Activated CD4-positive, alpha-beta T cell treated with anti-CD3 and anti-CD28 coated beads for 36 hours (primary cell): ENCODE measurements around the gene FDX2. TPM values are rescaled to one million over a fixed set of nuclear protein-coding genes. Genes with fewer than 3 reads are reported as not detected.

Experiments used
- ATAC-seq: fragments of 200-7000 bp; cut with Tn5 transposase; one replicate; pipeline ENCODE4 v1.10.0; 2021; ENCODE audit warnings: mild to moderate bottlenecking, moderate library complexity
- CTCF ChIA-PET: fragments of 350-600 bp; sonication (Branson Sonifier 250); formaldehyde crosslinking; loops from one replicate; lab custom pipeline; 2021; ENCODE audit warnings: antibody characterized with exemption; lab: Charles Lee
- POLR2A ChIA-PET: fragments of 350-600 bp; sonication (Branson Sonifier 250); formaldehyde crosslinking; loops from one replicate; lab custom pipeline; 2021; ENCODE audit warnings: antibody characterized with exemption, inconsistent platforms; lab: Charles Lee
- DNase-seq: peaks from one replicate; pipeline ENCODE4 v3.0.0-alpha.2; 2020
- H3K27ac Mint-ChIP-seq: one replicate; pipeline ENCODE4 v1.8.0; 2021; ENCODE audit warnings: mixed read lengths
- H3K27me3 Mint-ChIP-seq: one replicate; pipeline ENCODE4 v1.8.0; 2021; ENCODE audit warnings: mixed read lengths
- H3K36me3 Mint-ChIP-seq: one replicate; pipeline ENCODE4 v1.8.0; 2021; ENCODE audit warnings: low read depth, mixed read lengths
- H3K4me1 Mint-ChIP-seq: one replicate; pipeline ENCODE4 v1.8.0; 2021; ENCODE audit warnings: mixed read lengths
- H3K4me3 Mint-ChIP-seq: one replicate; pipeline ENCODE4 v1.8.0; 2021; ENCODE audit warnings: mild to moderate bottlenecking, moderate library complexity, mixed read lengths
- H3K9me3 Mint-ChIP-seq: one replicate; pipeline ENCODE4 v1.8.0; 2021; ENCODE audit warnings: low read depth, mixed read lengths
- intact Hi-C, 2 experiments: fragments of 100-400 bp; cut with DNase I in 1 of 2; cut with micrococcal nuclease in 1 of 2; formaldehyde crosslinking; loops; one replicate each; pipeline versions ENCODE4 v1.14.2 to v1.15.1; 2022 to 2024; cut with DNase I, micrococcal nuclease
- total RNA-seq, 2 experiments: library from RNA; stranded (reverse); gene quantifications; one replicate each; pipeline ENCODE4 v1.2.3, GENCODE V29; 2021

The FDX2 gene
- total RNA-seq, 2 experiments from 2014 or later, result 11.7 to 13.3 TPM

DNA sequence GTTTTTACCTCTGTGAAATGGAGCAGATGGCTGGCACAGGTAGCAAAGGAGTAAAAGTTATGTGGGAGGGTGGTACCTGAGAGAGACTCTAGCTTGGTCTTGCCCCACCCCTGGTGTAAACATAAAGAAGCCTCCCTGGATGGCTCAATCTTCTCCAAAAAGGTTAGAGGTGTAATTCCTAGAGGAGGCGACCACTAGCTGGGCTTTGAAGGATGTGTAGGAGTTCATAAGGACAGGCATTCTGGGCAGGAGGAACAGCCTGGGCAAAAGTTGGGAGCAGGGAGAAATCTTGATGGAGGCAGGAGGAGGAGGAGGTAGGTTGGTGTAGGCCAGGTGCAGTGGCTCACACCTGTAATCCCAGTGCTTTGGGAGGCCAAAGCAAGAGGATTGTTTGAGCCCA lies 36.9 kb downstream of the FDX2 start:
- no peak for DNase-seq
- no peak overlapping the region for H3K4me3 Mint-ChIP-seq
- H3K27me3 Mint-ChIP-seq, result no peaks in the 10 kb centered on the region
- intact Hi-C loops, result no loop called here
- ATAC-seq, result no peak
- no peaks in the 10 kb centered on the region for H3K9me3 Mint-ChIP-seq
- no peak overlapping the region for H3K27ac Mint-ChIP-seq
- peaks cover 40% of the 10 kb centered on the region for H3K36me3 Mint-ChIP-seq
- CTCF ChIA-PET, result interaction anchor here (0.6 to 3.4 kb wide), 6 partner anchors 9 to 1957 kb away, joined by 3 to 14 read pairs (median 3); partner anchors contain the start of genes ICAM1 and RPS28
- POLR2A ChIA-PET, result no interaction called here
- H3K4me1 Mint-ChIP-seq, result peaks cover 8% of the 10 kb centered on the region

DNA sequence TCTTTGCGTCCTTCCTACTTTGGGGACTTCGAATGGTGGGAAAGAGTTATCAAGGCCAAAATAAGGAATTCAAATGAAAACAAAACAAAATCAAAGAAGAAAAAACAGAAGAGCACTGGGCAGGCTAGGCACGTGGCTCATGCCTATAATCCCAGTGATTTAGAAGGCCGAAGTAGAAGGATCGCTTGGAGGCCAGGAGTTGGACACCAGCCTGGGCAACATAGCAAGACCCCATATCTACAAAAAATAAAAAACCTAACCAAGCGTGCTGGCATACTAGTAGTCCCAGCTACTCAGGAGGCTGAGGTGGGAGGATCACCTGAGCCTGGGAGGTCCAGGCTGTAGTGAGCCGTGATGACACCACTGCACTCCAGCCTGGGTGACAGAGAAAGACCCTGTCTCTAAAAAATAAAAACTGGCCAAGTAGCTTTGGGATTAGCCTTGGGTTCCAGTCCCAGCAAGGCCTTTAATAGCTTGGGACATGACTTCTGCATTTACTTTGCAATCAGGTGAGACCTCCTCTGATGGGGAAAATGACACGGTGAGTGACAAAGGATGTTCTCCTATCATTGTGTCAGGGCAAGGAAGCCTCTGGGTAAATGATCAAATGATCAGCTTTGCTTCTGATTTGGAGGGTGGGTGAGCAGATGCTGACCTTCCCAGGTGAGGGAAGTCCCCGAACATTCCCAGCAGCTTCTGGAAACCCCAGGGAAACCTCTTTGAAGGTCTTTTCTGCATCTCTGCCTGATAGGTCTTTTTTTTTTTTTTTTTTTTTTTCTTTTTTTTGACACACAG lies 37.8 kb downstream of the FDX2 start:
- intact Hi-C loops, result no loop called here
- Mint-ChIP-seq H3K36me3 (peaks cover 33% of the 10 kb centered on the region), H3K27me3 (no peaks in the 10 kb centered on the region), H3K4me3 (no peak overlapping the region), H3K27ac (no peak overlapping the region), H3K4me1 (peaks cover 9% of the 10 kb centered on the region), H3K9me3 (no peaks in the 10 kb centered on the region)
- ChIA-PET POLR2A (no interaction called here), CTCF (interaction anchor here (1.1 to 3.4 kb wide), 4 partner anchors 8 to 133 kb away, joined by 3 to 14 read pairs (median 3); partner anchors contain the start of gene ICAM1)
- ATAC-seq (no peak), DNase-seq (no peak)

DNA sequence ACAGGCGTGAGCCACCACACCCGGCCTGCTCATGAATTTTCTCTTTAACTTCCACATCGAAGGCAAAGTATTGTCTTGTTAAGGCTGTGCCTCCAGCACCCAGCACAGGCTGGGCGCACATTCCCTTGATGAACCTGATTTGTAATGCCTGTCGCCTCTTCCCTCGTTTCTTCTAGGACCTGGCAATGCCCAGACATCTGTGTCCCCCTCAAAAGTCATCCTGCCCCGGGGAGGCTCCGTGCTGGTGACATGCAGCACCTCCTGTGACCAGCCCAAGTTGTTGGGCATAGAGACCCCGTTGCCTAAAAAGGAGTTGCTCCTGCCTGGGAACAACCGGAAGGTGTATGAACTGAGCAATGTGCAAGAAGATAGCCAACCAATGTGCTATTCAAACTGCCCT lies 41.2 kb downstream of the FDX2 start:
- Mint-ChIP-seq H3K4me1 (peaks cover 36% of the 10 kb centered on the region), H3K27ac (peak overlapping the region; percentile 13), H3K9me3 (no peaks in the 10 kb centered on the region), H3K36me3 (peaks cover 38% of the 10 kb centered on the region), H3K4me3 (no peak overlapping the region), H3K27me3 (no peaks in the 10 kb centered on the region)
- ATAC-seq (no peak), DNase-seq (no peak)
- ChIA-PET CTCF (interaction anchor here (0.6 to 1.2 kb wide), 4 partner anchors 11 to 142 kb away, joined by 3 to 7 read pairs (median 4); no protein-coding TSS in a partner anchor), POLR2A (interaction anchor here (0.8 kb wide), 1 partner anchor 44 kb away, joined by 7 read pairs; no protein-coding TSS in a partner anchor)
- intact Hi-C loops, result no loop called here

DNA sequence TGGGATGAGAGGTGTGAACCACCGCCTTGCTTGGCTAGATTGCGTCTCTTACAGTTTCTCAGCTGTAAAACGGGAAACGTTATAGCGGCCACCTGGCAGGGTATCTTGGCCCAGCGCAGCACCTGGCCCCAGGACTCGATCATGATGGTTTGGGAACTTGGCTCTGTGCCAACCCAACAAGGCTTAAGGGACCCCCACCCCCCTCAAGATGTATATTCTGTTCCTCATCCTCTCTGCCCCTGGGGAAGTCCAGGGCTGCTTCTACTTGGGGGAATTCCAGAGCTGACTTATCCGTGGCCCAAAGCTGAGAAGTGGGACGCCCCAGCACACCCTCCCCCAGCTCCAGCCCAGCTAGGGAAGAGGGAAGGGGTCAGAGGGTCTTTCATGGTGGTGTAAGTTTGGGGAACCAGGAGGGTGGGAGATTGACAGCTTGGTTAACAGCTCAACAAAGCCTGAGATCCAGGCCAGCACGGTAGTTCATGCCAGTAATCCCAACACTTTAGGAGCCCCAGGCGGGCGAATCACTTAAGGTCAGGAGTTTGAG lies 44.2 kb downstream of the FDX2 start:
- ChIA-PET POLR2A (interaction anchor here (0.5 to 3.5 kb wide), 10 partner anchors 11 to 564 kb away, joined by 3 to 53 read pairs (median 8); partner anchors contain the start of genes ICAM4, ICAM5, RAVER1 and TMED1), CTCF (interaction anchor here (0.6 to 9.2 kb wide), 20 partner anchors 8 to 428 kb away, joined by 3 to 165 read pairs (median 6); partner anchors contain the start of genes ICAM4, ICAM5, RAVER1 and TYK2)
- ATAC-seq, result peak; percentile 22
- Mint-ChIP-seq H3K4me1 (peaks cover 37% of the 10 kb centered on the region), H3K4me3 (peak overlapping the region; percentile 80), H3K9me3 (no peaks in the 10 kb centered on the region), H3K36me3 (peaks cover 22% of the 10 kb centered on the region), H3K27ac (peak overlapping the region; percentile 91), H3K27me3 (no peaks in the 10 kb centered on the region)
- DNase-seq, result peak; percentile 55
- intact Hi-C loops, result loop anchor here (1.0 to 2.0 kb wide), 4 partner anchors 17 to 109 kb away; partner anchors contain the start of genes TYK2 (in 2 of the 2), ICAM3 (in 1 of the 2), ICAM5 (in 1 of the 2) and RAVER1 (in 1 of the 2)

DNA sequence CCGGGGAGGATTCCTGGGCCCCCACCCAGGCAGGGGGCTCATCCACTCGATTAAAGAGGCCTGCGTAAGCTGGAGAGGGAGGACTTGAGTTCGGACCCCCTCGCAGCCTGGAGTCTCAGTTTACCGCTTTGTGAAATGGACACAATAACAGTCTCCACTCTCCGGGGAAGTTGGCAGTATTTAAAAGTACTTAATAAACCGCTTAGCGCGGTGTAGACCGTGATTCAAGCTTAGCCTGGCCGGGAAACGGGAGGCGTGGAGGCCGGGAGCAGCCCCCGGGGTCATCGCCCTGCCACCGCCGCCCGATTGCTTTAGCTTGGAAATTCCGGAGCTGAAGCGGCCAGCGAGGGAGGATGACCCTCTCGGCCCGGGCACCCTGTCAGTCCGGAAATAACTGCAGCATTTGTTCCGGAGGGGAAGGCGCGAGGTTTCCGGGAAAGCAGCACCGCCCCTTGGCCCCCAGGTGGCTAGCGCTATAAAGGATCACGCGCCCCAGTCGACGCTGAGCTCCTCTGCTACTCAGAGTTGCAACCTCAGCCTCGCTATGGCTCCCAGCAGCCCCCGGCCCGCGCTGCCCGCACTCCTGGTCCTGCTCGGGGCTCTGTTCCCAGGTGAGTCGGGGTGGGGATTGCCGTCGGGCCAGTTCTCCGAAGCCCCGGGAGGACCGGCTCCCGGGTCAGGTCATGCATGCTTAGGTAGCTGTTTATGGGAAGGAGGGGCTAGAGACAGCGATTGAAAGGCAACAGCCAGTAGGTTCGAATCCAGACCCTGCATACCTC lies 45.0 kb downstream of the FDX2 start, which contains the start of gene ICAM1:
ICAM1 (plus strand) TSS at position 505 of the 779 bp plus-strand sequence; CDS start at position 545, 40 bp downstream.
- ChIA-PET CTCF (interaction anchor here (0.6 to 9.2 kb wide), 25 partner anchors 9 to 429 kb away, joined by 3 to 165 read pairs (median 5); partner anchors contain the start of genes ICAM4, ICAM5, RAVER1 and TYK2), POLR2A (interaction anchor here (0.6 to 3.5 kb wide), 15 partner anchors 10 to 1913 kb away, joined by 3 to 53 read pairs (median 4); partner anchors contain the start of genes CDC37, DNMT1, ICAM4 and ICAM5)
- peak; percentile 89 for DNase-seq
- H3K4me1 Mint-ChIP-seq, result peaks cover 37% of the 10 kb centered on the region
- peak within 1 kb of the TSS; percentile 91 for H3K27ac Mint-ChIP-seq
- no peaks in the 10 kb centered on the region for H3K27me3 Mint-ChIP-seq
- peaks cover 22% of the 10 kb centered on the region for H3K36me3 Mint-ChIP-seq
- intact Hi-C loops, result loop anchor here (1.0 to 2.0 kb wide), 6 partner anchors 18 to 132 kb away; partner anchors contain the start of genes ICAM5 (in 2 of the 2), TYK2 (in 2 of the 2), CDC37 (in 1 of the 2) and ICAM3 (in 1 of the 2)
- H3K9me3 Mint-ChIP-seq, result no peaks in the 10 kb centered on the region
- peak within 1 kb of the TSS; percentile 80 for H3K4me3 Mint-ChIP-seq
- ATAC-seq, result peak; percentile 59

DNA sequence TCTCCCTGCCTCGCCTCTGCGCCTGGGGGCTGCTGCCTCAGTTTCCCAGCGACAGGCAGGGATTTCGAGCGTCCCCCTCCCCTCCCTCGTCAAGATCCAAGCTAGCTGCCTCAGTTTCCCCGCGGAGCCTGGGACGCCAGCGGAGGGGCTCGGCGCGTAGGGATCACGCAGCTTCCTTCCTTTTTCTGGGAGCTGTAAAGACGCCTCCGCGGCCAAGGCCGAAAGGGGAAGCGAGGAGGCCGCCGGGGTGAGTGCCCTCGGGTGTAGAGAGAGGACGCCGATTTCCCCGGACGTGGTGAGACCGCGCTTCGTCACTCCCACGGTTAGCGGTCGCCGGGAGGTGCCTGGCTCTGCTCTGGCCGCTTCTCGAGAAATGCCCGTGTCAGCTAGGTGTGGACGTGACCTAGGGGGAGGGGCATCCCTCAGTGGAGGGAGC lies 45.6 kb downstream of the FDX2 start:
- ChIA-PET POLR2A (interaction anchor here (0.6 to 3.5 kb wide), 11 partner anchors 10 to 1912 kb away, joined by 3 to 53 read pairs (median 7); partner anchors contain the start of genes CDC37, DNMT1, ICAM4 and ICAM5), CTCF (interaction anchor here (0.6 to 9.2 kb wide), 21 partner anchors 9 to 213 kb away, joined by 3 to 165 read pairs (median 6); partner anchors contain the start of genes ICAM4, ICAM5 and TYK2)
- peaks cover 20% of the 10 kb centered on the region for H3K36me3 Mint-ChIP-seq
- intact Hi-C loops, result loop anchor here (1.0 to 2.0 kb wide), 5 partner anchors 19 to 133 kb away; partner anchors contain the start of genes ICAM5 (in 2 of the 2), TYK2 (in 2 of the 2), CDC37 (in 1 of the 2) and ICAM3 (in 1 of the 2)
- ATAC-seq, result peak; percentile 54
- H3K4me1 Mint-ChIP-seq, result peaks cover 37% of the 10 kb centered on the region
- H3K4me3 Mint-ChIP-seq, result peak overlapping the region; percentile 80
- peak; percentile 86 for DNase-seq
- H3K9me3 Mint-ChIP-seq, result no peaks in the 10 kb centered on the region
- H3K27ac Mint-ChIP-seq, result peak overlapping the region; percentile 91
- no peaks in the 10 kb centered on the region for H3K27me3 Mint-ChIP-seq

DNA sequence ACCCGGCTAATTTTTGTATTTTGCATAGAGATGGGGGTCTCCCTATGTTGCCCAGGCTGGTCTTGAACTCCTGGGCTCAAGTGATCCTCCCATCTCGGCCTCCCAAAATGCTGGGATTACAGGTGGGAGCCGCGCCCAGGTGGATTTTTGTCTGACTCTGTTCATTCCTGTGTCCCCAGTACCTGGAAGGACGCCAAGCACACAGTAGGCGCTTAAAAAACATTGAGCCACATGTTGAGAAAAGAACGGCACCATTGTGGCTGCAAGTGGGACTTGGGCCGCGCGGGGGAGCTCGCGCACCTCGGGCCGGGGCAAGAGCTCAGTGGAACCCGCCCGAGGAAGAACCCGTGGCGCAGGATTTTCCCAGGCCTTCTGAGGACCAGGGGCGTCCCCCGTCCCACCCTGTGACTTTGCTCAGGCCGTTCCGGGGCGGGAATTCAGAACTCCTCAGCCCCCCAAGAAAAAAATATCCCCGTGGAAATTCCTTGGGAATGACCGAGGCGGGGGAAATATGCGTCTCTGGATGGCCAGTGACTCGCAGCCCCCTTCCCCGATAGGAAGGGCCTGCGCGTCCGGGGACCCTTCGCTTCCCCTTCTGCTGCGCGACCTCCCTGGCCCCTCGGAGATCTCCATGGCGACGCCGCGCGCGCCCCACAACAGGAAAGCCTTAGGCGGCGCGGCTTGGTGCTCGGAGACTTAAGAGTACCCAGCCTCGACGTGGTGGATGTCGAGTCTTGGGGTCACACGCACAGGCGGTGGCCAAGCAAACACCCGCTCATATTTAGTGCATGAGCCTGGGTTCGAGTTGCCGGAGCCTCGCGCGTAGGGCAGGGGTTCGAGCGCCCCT lies 46.3 kb downstream of the FDX2 start:
- Mint-ChIP-seq H3K27ac (peak overlapping the region; percentile 91), H3K4me3 (peak overlapping the region; percentile 80), H3K27me3 (no peaks in the 10 kb centered on the region), H3K4me1 (peaks cover 35% of the 10 kb centered on the region), H3K9me3 (no peaks in the 10 kb centered on the region), H3K36me3 (peaks cover 14% of the 10 kb centered on the region)
- DNase-seq (peak; percentile 94), ATAC-seq (peak; percentile 62)
- ChIA-PET POLR2A (interaction anchor here (0.7 to 3.5 kb wide), 7 partner anchors 9 to 136 kb away, joined by 3 to 53 read pairs (median 7); partner anchors contain the start of genes DNMT1, RAVER1 and TYK2), CTCF (interaction anchor here (0.6 to 9.2 kb wide), 20 partner anchors 10 to 192 kb away, joined by 3 to 165 read pairs (median 4); partner anchors contain the start of genes ICAM4, ICAM5 and TYK2)
- intact Hi-C loops, result loop anchor here (1.0 to 5.0 kb wide), 7 partner anchors 19 to 134 kb away; partner anchors contain the start of genes ICAM5 (in 2 of the 2), TYK2 (in 2 of the 2), CDC37 (in 1 of the 2) and ICAM3 (in 1 of the 2)

DNA sequence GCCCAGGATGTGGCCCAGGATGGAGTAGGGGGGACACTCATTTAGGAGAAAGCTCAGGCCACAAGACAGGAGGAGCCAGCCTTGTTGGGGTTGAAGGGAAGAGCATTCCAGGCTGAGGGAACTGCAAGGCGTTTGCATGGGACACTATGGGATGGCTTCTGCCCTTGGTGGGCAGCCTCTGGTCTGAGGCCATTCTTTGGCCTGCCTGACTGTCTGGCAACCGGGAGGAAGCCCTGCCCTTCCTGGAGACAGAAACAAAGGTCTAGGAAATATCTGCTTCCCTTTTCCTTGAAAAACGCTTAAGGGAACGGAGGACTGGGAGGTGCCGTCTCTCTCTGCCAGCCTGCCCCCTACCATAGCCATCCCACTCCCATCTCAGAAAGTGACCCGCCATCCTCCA lies 47.7 kb downstream of the FDX2 start:
- ChIA-PET POLR2A (interaction anchor here (1.0 kb wide), 1 partner anchor 9 kb away, joined by 6 read pairs; no protein-coding TSS in a partner anchor), CTCF (interaction anchor here (0.7 to 9.2 kb wide), 8 partner anchors 9 to 160 kb away, joined by 3 to 165 read pairs (median 14); partner anchors contain the start of genes ICAM4 and TYK2)
- Mint-ChIP-seq H3K4me3 (no peak overlapping the region), H3K9me3 (no peaks in the 10 kb centered on the region), H3K36me3 (peaks cover 10% of the 10 kb centered on the region), H3K27ac (no peak overlapping the region), H3K27me3 (no peaks in the 10 kb centered on the region), H3K4me1 (peaks cover 31% of the 10 kb centered on the region)
- intact Hi-C loops, result loop anchor here in 1 of 2 experiments (5.0 kb wide), 1 partner anchor 34 kb away; no protein-coding TSS in a partner anchor
- DNase-seq (no peak), ATAC-seq (no peak)

DNA sequence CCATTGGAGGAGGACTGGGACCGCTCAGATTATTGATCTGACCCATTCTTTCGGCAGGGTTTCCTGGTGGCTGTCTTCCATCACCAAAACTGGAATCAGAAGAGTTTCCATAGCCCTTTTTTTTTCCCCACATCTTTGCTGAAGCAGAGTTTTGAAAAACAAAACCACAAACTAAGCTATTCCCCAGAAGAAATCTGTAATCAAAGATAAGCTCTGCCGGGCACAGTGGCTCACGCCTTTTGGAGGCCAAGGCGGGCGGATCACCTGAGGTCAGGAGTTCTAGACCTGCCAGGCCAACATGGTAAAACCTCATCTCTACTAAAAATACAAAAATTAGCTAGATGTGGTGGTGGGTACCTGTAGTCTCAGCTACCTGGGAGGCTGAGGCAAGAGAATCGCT lies 49.1 kb downstream of the FDX2 start:
- CTCF ChIA-PET, result interaction anchor here (1.4 to 9.2 kb wide), 3 partner anchors 7 to 122 kb away, joined by 4 to 165 read pairs (median 82); partner anchors contain the start of gene TYK2
- Mint-ChIP-seq H3K9me3 (no peaks in the 10 kb centered on the region), H3K27me3 (no peaks in the 10 kb centered on the region), H3K4me3 (no peak overlapping the region), H3K27ac (no peak overlapping the region), H3K36me3 (peaks cover 2% of the 10 kb centered on the region), H3K4me1 (peaks cover 20% of the 10 kb centered on the region)
- DNase-seq (no peak), ATAC-seq (no peak)
- POLR2A ChIA-PET, result interaction anchor here (0.5 to 1.0 kb wide), 3 partner anchors 8 to 134 kb away, joined by 3 to 7 read pairs (median 6); no protein-coding TSS in a partner anchor
- intact Hi-C loops, result loop anchor here in 1 of 2 experiments (5.0 kb wide), 1 partner anchor 36 kb away; no protein-coding TSS in a partner anchor
